ENCODE measurements around the gene CSPG5. TPM values are rescaled to one million over a fixed set of nuclear protein-coding genes. Genes with fewer than 3 reads are reported as not detected.

The CSPG5 gene, protein sequence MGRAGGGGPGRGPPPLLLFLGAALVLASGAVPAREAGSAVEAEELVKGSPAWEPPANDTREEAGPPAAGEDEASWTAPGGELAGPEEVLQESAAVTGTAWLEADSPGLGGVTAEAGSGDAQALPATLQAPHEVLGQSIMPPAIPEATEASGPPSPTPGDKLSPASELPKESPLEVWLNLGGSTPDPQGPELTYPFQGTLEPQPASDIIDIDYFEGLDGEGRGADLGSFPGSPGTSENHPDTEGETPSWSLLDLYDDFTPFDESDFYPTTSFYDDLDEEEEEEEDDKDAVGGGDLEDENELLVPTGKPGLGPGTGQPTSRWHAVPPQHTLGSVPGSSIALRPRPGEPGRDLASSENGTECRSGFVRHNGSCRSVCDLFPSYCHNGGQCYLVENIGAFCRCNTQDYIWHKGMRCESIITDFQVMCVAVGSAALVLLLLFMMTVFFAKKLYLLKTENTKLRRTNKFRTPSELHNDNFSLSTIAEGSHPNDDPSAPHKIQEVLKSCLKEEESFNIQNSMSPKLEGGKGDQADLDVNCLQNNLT
- total RNA-seq: under 1 TPM; 0.78 to 0.97 TPM

DNA sequence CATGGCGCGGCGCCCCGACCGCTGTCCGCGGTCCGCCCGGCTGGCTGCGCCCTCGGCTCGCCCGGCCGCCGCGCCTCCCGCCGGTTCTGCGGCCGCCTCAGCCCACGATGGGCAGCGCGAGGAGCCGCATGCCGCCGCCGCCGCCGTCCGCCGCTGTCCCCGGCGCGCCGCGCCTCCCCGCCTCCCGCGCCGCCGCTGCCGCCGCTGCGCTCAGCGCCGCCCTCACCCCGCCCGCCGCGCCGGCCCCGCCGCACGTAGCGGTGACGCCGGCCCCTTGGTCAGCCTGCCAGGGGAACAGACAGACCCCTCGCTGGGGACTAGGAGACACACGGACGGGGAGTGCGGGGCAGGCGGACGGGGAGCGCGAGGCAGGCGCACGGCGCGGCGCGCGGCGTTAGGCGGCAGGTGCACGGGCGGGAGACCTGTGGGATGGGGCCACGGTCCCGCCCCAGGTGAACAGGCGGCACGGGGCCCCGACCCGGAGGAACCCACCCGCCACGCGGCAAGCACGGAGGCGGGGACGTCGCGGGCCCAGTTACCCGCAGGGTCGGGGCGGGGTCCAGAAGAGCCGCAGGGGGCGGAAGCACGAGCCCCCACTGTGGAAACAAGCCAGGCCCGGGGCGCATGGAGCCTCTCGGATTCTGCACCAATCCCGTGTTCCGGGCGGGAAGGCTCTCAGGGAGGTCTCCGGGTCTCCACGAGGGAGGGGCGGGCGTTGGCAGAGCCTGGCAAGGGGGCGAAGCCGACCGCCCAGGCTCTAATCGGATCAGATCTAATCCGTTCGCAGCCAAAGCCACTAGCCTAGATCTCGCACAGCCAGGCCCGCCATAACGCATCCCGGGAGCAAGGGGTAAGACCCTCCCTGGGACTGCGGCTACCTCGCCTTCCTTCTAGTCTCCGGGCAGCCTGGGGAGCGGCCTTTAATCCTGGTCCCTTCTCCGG, at the start of gene CSPG5:
CSPG5 (minus strand) TSS at position 175 of the 942 bp plus-strand sequence; CDS start at position 3, 172 bp downstream.
- intact Hi-C loops (cut with DNase I, micrococcal nuclease): loop anchor here in 1 of 2 experiments (1.0 to 2.0 kb wide), 6 partner anchors 56 to 978 kb away; partner anchors contain the start of genes ELP6, PFKFB4, SCAP and SMARCC1
- H3K27ac Mint-ChIP-seq: no peak within 1 kb of the TSS
- H3K27me3 Mint-ChIP-seq: peaks cover 16% of the 10 kb centered on the region
- H3K36me3 Mint-ChIP-seq (ENCODE audit: low read depth): no peaks in the 10 kb centered on the region
- DNase-seq: peak; percentile 46
- ChIA-PET POLR2A (no interaction called here), CTCF (interaction anchor here (1.3 kb wide), 1 partner anchor 9 kb away, joined by 5 read pairs; no protein-coding TSS in a partner anchor)
- no peaks in the 10 kb centered on the region for H3K9me3 Mint-ChIP-seq (ENCODE audit: low read depth)
- ATAC-seq: peak; percentile 58
- H3K4me3 Mint-ChIP-seq: peak within 1 kb of the TSS; percentile 52
- H3K4me1 Mint-ChIP-seq: no peaks in the 10 kb centered on the region

DNA sequence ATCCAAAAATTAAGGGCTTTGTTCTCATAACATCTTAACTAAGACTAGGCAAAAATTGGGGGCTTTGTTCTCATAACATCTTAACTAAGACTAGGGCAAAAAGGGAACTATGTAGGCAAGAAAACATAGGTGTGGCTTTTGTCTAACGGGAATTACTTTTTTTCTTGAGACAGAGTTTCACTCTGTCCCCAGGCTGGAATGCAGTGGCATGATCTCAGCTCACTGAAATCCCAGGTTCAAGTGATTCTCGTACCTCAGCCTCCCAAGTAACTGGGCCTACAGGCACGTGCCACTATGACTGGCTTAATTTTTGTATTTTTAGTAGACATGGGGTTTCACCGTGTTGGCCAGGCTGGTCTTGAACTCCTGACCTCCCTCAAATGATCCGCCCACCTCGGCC, 49.8 kb upstream of the CSPG5 start:
- ChIA-PET CTCF (no interaction called here), POLR2A (interaction anchor here (0.7 kb wide), 1 partner anchor 14 kb away, joined by 3 read pairs; no protein-coding TSS in a partner anchor)
- H3K36me3 Mint-ChIP-seq (ENCODE audit: low read depth): peaks cover 41% of the 10 kb centered on the region
- ATAC-seq (no peak), DNase-seq (no peak)
- H3K27me3 Mint-ChIP-seq: no peaks in the 10 kb centered on the region
- H3K4me1 Mint-ChIP-seq: no peaks in the 10 kb centered on the region
- H3K9me3 Mint-ChIP-seq (ENCODE audit: low read depth): no peaks in the 10 kb centered on the region
- H3K27ac Mint-ChIP-seq: no peak overlapping the region
- intact Hi-C loops (cut with DNase I, micrococcal nuclease): no loop called here
- H3K4me3 Mint-ChIP-seq: no peak overlapping the region

DNA sequence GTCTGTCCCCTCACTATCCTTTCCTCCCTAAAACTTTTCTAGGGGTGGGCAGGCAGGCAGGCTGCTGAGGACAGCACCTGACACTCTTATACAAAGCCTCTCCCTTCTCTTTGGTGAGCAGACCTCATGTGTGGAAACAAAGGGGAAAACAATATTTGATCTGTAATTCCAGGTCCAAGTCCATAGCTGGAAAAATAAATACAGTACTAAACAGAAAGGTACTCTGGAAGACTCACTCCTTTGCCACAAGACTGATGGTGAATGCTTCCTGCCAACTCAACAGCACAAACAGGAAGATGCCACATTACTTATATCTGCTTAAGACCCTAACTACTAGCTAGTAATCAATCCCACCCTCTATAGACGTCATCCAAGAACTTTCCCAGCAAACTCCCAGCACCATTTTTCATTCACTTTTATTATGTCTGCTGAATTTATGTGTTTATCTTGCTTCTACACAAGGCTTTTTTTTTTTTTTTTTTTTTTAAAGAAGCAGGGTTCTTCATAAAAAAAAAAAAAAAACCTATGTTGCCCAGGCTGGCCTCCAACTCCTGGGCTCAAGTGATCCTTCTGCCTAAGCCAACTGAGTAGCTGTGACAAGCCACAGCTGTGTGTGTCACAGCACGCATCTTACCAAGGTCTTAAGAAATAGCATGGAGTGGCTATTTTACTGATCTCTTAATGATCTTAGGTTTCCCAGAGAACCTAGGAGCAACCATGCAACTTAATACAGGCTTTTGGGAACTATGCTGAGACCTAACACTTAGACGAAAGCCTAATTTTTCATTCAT, 44.2 kb upstream of the CSPG5 start:
- CTCF ChIA-PET: interaction anchor here (0.7 to 1.9 kb wide), 4 partner anchors 9 to 1019 kb away, joined by 3 to 4 read pairs (median 4); no protein-coding TSS in a partner anchor
- Mint-ChIP-seq H3K27me3 (no peaks in the 10 kb centered on the region), H3K27ac (peak overlapping the region; percentile 9)

DNA sequence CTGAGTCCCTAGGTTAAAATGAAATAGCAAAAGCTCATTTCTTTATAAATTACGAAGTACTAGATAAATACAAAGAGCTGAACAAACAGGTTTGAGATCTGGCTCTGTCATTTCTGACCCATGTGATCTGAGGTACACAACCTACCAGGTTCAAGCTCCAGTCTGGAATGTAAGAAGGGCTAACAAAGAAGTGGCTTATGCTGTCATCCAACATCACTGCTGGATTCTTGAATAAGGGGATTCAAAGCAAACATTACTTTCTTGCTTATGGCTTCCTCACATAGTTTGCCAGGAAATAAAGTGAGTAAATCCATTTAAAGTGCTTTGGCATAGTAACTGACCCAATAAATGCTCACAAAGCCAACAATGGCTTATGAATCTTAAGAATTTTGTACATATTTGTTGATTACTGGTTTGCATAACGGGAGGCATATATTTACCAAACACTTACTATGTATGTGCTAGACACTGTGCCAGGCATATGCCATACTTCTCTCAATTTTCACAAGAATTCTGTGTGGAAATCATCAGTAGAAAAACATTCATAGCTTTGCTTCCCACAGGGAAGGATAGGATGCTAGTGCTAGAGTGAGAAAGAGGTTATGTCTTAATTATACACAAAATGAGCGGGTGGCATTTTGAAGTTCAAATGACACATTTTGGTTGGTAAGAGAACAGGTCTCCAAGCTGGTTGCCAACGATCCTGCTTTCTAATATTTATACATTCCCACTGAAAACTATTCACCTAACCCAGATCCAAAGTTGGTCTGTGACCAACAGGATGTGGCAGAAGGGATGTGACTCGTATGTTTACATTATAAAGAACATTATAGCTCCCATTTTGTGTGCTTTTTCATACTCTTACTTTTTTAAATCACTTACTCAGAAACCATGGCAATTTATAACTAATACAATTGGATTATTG, 38.7 kb upstream of the CSPG5 start:
- Mint-ChIP-seq H3K27me3 (no peaks in the 10 kb centered on the region), H3K27ac (no peak overlapping the region), H3K4me3 (no peak overlapping the region), H3K4me1 (no peaks in the 10 kb centered on the region), H3K9me3 (ENCODE audit: low read depth) (no peaks in the 10 kb centered on the region), H3K36me3 (ENCODE audit: low read depth) (peaks cover 33% of the 10 kb centered on the region)
- DNase-seq: no peak
- intact Hi-C loops (cut with DNase I, micrococcal nuclease): no loop called here
- ChIA-PET POLR2A (interaction anchor here (0.7 kb wide), 1 partner anchor 274 kb away, joined by 3 read pairs; no protein-coding TSS in a partner anchor), CTCF (interaction anchor here (1.3 to 2.4 kb wide), 4 partner anchors 17 to 171 kb away, joined by 3 to 5 read pairs (median 4); no protein-coding TSS in a partner anchor)
- no peak for ATAC-seq

More for the DNA sequence above, 44.2 kb upstream of the CSPG5 start:
- POLR2A ChIA-PET: no interaction called here
- intact Hi-C loops (cut with DNase I, micrococcal nuclease): no loop called here
- DNase-seq: no peak
- H3K4me1 Mint-ChIP-seq: no peaks in the 10 kb centered on the region
- peaks cover 34% of the 10 kb centered on the region for H3K36me3 Mint-ChIP-seq (ENCODE audit: low read depth)
- no peaks in the 10 kb centered on the region for H3K9me3 Mint-ChIP-seq (ENCODE audit: low read depth)
- H3K4me3 Mint-ChIP-seq: no peak overlapping the region
- ATAC-seq: no peak

DNA sequence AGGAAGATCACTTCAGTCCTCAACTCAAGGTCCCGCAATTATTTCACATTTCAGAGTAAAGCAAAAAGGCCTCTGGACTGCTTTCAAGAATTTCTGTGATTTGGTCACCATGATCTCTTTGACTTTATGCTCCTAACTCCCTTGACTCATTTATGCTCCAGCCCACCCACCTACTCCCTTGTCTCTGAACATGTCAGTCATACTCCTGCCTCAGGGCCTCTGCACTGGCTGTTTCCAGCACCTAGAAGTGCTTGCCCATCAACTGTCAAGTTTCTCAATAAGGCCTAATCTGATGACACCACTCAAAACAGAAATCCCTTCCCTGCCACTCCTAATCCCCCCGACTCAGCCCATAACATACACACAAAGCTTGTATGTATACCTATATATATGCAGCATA, 36.1 kb upstream of the CSPG5 start:
- ChIA-PET CTCF (interaction anchor here (0.6 to 1.4 kb wide), 2 partner anchors 15 to 16 kb away, joined by 3 read pairs; no protein-coding TSS in a partner anchor), POLR2A (no interaction called here)
- Mint-ChIP-seq H3K9me3 (ENCODE audit: low read depth) (no peaks in the 10 kb centered on the region), H3K27ac (no peak overlapping the region), H3K4me1 (no peaks in the 10 kb centered on the region), H3K27me3 (no peaks in the 10 kb centered on the region), H3K4me3 (no peak overlapping the region), H3K36me3 (ENCODE audit: low read depth) (peaks cover 41% of the 10 kb centered on the region)
- DNase-seq: peak; percentile 16
- intact Hi-C loops (cut with DNase I, micrococcal nuclease): no loop called here
- peak; percentile 66 for ATAC-seq

DNA sequence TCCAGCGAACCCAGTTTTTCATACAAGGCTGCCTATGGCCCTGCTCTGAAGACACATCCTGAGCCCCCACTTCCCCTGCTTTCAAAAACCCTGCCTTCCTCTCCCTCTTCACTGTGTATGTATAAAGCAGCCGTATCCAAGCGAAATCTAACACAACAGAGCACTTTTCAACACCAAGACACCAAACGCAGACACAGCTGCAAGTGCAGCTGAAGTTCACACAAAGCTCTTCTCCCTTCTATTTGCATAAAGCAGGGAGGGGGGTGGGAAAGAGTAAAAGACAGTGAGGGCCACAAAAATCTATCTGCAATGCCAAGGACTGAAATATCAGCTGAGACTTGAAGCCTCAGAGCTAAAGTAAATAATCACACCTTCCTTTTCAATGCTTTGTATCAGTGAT, 35.1 kb upstream of the CSPG5 start:
- intact Hi-C loops (cut with DNase I, micrococcal nuclease): no loop called here
- POLR2A ChIA-PET: interaction anchor here (0.6 kb wide), 1 partner anchor 44 kb away, joined by 6 read pairs; no protein-coding TSS in a partner anchor
- Mint-ChIP-seq H3K9me3 (ENCODE audit: low read depth) (no peaks in the 10 kb centered on the region), H3K27me3 (no peaks in the 10 kb centered on the region), H3K4me3 (no peak overlapping the region), H3K4me1 (no peaks in the 10 kb centered on the region), H3K36me3 (ENCODE audit: low read depth) (peaks cover 39% of the 10 kb centered on the region), H3K27ac (no peak overlapping the region)
- no peak for DNase-seq
- no peak for ATAC-seq
- CTCF ChIA-PET: interaction anchor here (0.6 to 0.7 kb wide), 3 partner anchors 11 to 764 kb away, joined by 3 to 4 read pairs (median 3); no protein-coding TSS in a partner anchor

DNA sequence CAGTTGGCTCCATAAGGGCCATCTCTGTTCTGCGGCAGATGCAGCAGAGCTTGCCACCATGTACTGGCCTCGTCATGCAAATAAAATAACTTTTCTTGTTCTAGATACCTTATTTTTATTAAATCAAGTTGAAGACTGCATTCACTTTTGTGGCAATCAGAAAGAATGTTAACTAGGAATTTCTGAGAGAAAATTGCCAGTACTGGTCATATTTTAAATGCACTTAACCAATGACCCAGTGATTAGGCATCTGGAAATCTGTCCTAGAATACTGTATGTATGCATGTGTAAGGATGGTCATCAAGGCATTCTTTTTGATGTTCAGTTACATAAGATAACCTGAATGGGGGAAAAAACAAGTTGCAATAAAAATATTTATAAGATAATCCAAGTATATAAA, 34.2 kb upstream of the CSPG5 start:
- Mint-ChIP-seq H3K9me3 (ENCODE audit: low read depth) (no peaks in the 10 kb centered on the region), H3K4me1 (no peaks in the 10 kb centered on the region), H3K27ac (no peak overlapping the region), H3K36me3 (ENCODE audit: low read depth) (peaks cover 42% of the 10 kb centered on the region), H3K4me3 (no peak overlapping the region), H3K27me3 (no peaks in the 10 kb centered on the region)
- intact Hi-C loops (cut with DNase I, micrococcal nuclease): no loop called here
- ATAC-seq: no peak
- ChIA-PET POLR2A (no interaction called here), CTCF (no interaction called here)
- DNase-seq: no peak

DNA sequence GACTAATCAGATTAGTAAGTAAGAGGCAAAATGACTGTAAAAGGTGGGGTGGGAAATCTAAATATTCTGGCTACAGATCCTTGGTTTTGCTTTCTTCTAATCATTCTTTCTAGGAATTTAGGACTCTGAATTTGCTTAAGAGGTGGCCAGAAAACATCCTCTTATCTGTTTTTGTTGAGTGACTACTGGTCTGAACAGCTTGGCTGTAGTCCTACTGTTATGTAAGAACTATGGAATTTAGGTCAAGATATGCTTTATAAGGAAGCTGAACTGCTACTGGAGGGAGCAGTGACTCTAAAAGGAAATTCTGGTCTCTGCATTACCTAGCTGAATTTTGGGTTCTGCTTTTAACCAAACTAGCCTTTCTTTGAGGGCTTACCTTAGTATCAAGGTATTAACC, 33.5 kb upstream of the CSPG5 start:
- ChIA-PET CTCF (interaction anchor here (1.3 kb wide), 1 partner anchor 22 kb away, joined by 4 read pairs; no protein-coding TSS in a partner anchor), POLR2A (no interaction called here)
- Mint-ChIP-seq H3K4me3 (no peak overlapping the region), H3K27ac (peak overlapping the region; percentile 15), H3K27me3 (no peaks in the 10 kb centered on the region), H3K4me1 (no peaks in the 10 kb centered on the region), H3K36me3 (ENCODE audit: low read depth) (peaks cover 40% of the 10 kb centered on the region), H3K9me3 (ENCODE audit: low read depth) (no peaks in the 10 kb centered on the region)
- intact Hi-C loops (cut with DNase I, micrococcal nuclease): no loop called here
- DNase-seq (no peak), ATAC-seq (no peak)

DNA sequence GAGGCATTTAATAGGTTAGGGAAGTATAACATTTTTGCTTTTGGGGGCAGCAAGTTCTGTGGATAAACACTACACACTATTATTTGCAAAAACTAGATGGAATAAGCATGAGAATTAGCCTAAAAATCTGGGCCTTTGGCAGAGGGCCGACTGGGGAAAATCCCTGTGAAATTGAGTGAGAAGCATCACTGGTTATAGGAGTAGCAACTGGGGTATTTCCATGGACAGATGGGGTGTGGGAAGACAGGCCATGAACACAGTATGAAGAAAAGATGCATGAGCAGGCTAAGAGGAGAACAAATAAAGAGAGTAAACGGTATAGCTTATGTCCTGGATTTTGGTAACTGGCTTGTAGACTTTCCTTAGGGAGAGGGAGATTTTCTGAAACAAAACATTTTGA, 32.9 kb upstream of the CSPG5 start:
- Mint-ChIP-seq H3K4me1 (no peaks in the 10 kb centered on the region), H3K4me3 (no peak overlapping the region), H3K27ac (no peak overlapping the region), H3K9me3 (ENCODE audit: low read depth) (no peaks in the 10 kb centered on the region), H3K27me3 (no peaks in the 10 kb centered on the region), H3K36me3 (ENCODE audit: low read depth) (peaks cover 40% of the 10 kb centered on the region)
- ChIA-PET POLR2A (no interaction called here), CTCF (interaction anchor here (0.6 to 1.3 kb wide), 2 partner anchors 22 to 182 kb away, joined by 4 read pairs; no protein-coding TSS in a partner anchor)
- intact Hi-C loops (cut with DNase I, micrococcal nuclease): no loop called here
- no peak for ATAC-seq
- DNase-seq: no peak

DNA sequence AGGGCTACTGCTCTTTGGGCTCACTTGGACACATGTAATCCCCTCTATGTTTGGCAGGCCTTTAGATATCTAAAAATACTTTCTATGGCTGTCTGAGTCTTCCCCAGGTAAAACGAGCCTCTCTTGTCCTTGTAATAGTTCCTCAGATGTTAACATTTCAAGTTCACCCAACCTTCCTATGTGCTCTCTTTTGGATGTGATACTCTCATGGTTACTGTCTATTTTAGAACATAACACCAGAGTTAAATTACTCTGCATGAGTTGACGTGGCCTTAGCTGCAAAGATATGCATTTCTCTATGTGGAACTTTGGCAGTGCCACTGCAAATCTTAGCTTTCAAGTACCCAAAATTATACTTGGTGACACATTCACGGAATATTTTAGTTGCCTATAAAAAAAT, 31.9 kb upstream of the CSPG5 start:
- CTCF ChIA-PET: interaction anchor here (0.6 kb wide), 1 partner anchor 33 kb away, joined by 3 read pairs; no protein-coding TSS in a partner anchor
- no peaks in the 10 kb centered on the region for H3K27me3 Mint-ChIP-seq
- H3K27ac Mint-ChIP-seq: no peak overlapping the region
- no peak overlapping the region for H3K4me3 Mint-ChIP-seq
- DNase-seq (no peak), ATAC-seq (no peak)
- peaks cover 43% of the 10 kb centered on the region for H3K36me3 Mint-ChIP-seq (ENCODE audit: low read depth)
- intact Hi-C loops (cut with DNase I, micrococcal nuclease): no loop called here
- POLR2A ChIA-PET: no interaction called here
- no peaks in the 10 kb centered on the region for H3K4me1 Mint-ChIP-seq
- H3K9me3 Mint-ChIP-seq (ENCODE audit: low read depth): no peaks in the 10 kb centered on the region

All from activated CD4-positive, alpha-beta T cell treated with anti-CD3 and anti-CD28 coated beads for 36 hours (primary cell).